HL-60 (cell line): ENCODE measurements around the gene QSOX2.

Experiments used
- DNase-seq, 2 experiments: peaks; one replicate each; pipeline ENCODE4 v3.0.0-alpha.2; 2010 to 2020; ENCODE audit warnings: low read depth in 1 of 2, low spot score in 1 of 2
- H3K27ac ChIP-seq: fragments of 250-450 bp; sonication (Bioruptor Pico); replicated peaks from 2 replicates; pipeline ENCODE4 v1.5.1; 2020; ENCODE audit warnings: mild to moderate bottlenecking, moderate library complexity
- H3K27me3 ChIP-seq: fragments of 250-450 bp; sonication (Bioruptor Pico); 2 replicates; pipeline ENCODE4 v1.5.1; 2021; ENCODE audit warnings: mild to moderate bottlenecking, moderate library complexity; ENCODE audit not compliant: insufficient read depth, poor library complexity, severe bottlenecking
- H3K4me3 ChIP-seq: replicated peaks from 2 replicates; pipeline ENCODE4 v1.5.1; 2011; ENCODE audit warnings: mild to moderate bottlenecking, control low read depth, low read length; ENCODE audit not compliant: insufficient read depth
- GABPA ChIP-seq: IDR thresholded peaks from 2 replicates; pipeline ENCODE4 v1.6.1; 2012; ENCODE audit warnings: low read depth
- POLR2AphosphoS5 ChIP-seq: IDR thresholded peaks from 2 replicates; pipeline ENCODE4 v1.6.1; 2012; ENCODE audit warnings: low read depth
- SPI1 ChIP-seq: IDR thresholded peaks from 2 replicates; pipeline ENCODE4 v1.6.1; 2012; ENCODE audit warnings: low read depth, mild to moderate bottlenecking, borderline replicate concordance
- TF ChIP-seq, protein P1 (sequence below): IDR thresholded peaks from one replicate; pipeline ENCODE4 v1.5.1; 2011; ENCODE audit warnings: low read length, control low read depth, inconsistent platforms; ENCODE audit not compliant: insufficient read depth
- TF ChIP-seq, protein P2 (sequence below): IDR thresholded peaks from 2 replicates; pipeline ENCODE4 v1.6.1; 2012; ENCODE audit warnings: low read depth; ENCODE audit not compliant: insufficient replicate concordance

The QSOX2 gene

DNA sequence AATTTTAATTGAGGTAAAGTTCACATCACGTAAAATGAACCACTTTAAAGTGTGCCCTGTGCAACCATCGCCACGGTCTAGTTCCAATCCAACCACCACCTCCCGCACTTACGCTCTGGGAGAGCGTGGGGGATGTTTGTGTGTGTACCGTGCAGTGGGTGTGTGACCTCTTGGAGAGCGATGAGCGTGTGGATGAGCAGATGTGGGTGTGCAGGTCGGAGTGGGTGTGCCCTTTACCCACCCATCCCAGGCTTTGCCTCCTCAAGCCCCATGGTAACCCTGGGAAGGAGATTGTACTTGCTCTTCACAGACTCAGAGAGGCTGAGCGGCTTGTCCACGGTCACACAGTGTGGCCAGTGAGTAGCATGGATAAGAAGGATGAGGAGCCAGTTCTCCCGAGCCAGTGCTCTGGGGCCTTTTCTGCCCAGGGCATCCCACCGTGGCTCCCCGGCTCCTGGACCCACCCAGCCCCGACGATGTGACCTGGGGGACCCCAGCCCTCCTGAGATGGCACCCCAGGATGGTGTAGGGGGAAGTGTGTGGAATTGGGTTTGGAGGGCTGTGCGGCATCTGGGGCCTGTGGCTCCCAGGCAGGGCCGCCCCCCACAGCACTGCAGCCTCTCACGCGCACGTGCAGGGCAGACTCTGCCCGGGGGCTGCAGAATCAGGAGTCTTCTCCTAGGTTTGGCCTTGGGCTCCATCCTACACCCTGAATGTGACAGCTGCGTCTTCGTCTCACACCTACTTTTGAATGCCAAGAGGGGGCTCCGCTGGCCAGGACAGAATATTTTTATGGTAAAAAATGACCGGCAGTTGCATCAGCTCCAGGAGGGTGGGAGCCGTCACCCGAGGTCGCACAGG is 54.3 kb downstream of the QSOX2 start:
- Histone ChIP-seq H3K27ac (no peak overlapping the region), H3K4me3 (no peak overlapping the region), H3K27me3 (peaks cover 56% of the 10 kb centered on the region)
- DNase-seq, result no peak
- TF ChIP-seq, protein P1, sequence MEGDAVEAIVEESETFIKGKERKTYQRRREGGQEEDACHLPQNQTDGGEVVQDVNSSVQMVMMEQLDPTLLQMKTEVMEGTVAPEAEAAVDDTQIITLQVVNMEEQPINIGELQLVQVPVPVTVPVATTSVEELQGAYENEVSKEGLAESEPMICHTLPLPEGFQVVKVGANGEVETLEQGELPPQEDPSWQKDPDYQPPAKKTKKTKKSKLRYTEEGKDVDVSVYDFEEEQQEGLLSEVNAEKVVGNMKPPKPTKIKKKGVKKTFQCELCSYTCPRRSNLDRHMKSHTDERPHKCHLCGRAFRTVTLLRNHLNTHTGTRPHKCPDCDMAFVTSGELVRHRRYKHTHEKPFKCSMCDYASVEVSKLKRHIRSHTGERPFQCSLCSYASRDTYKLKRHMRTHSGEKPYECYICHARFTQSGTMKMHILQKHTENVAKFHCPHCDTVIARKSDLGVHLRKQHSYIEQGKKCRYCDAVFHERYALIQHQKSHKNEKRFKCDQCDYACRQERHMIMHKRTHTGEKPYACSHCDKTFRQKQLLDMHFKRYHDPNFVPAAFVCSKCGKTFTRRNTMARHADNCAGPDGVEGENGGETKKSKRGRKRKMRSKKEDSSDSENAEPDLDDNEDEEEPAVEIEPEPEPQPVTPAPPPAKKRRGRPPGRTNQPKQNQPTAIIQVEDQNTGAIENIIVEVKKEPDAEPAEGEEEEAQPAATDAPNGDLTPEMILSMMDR, result no peak
- TF ChIP-seq SPI1 (no peak), POLR2AphosphoS5 (no peak), GABPA (no peak)
- TF ChIP-seq, protein P2, sequence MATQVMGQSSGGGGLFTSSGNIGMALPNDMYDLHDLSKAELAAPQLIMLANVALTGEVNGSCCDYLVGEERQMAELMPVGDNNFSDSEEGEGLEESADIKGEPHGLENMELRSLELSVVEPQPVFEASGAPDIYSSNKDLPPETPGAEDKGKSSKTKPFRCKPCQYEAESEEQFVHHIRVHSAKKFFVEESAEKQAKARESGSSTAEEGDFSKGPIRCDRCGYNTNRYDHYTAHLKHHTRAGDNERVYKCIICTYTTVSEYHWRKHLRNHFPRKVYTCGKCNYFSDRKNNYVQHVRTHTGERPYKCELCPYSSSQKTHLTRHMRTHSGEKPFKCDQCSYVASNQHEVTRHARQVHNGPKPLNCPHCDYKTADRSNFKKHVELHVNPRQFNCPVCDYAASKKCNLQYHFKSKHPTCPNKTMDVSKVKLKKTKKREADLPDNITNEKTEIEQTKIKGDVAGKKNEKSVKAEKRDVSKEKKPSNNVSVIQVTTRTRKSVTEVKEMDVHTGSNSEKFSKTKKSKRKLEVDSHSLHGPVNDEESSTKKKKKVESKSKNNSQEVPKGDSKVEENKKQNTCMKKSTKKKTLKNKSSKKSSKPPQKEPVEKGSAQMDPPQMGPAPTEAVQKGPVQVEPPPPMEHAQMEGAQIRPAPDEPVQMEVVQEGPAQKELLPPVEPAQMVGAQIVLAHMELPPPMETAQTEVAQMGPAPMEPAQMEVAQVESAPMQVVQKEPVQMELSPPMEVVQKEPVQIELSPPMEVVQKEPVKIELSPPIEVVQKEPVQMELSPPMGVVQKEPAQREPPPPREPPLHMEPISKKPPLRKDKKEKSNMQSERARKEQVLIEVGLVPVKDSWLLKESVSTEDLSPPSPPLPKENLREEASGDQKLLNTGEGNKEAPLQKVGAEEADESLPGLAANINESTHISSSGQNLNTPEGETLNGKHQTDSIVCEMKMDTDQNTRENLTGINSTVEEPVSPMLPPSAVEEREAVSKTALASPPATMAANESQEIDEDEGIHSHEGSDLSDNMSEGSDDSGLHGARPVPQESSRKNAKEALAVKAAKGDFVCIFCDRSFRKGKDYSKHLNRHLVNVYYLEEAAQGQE, result no peak

DNA sequence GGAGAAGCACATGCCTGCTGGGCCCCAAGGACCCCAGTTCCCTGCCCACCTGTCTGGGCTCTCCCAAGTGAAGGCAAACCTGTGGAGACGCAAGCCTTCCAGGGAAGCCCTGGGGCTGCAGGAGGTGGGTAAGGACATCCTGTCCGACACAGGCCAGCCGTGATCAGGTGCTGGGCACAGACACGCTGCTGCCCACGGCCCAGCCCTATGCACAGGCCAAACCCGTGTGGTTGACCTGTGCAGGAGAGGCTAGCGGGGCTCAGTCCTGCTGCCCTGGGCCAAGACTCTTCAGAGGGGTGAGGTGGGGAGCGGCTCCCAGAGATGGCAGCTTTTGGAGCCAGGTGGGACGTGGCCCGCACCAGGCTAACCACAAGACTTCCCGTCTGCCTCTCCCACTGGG is 55.0 kb downstream of the QSOX2 start:
- TF ChIP-seq SPI1 (no peak), POLR2AphosphoS5 (no peak), GABPA (no peak)
- TF ChIP-seq, protein P2, result no peak
- TF ChIP-seq, protein P1, result no peak
- Histone ChIP-seq H3K27ac (no peak overlapping the region), H3K4me3 (no peak overlapping the region), H3K27me3 (peaks cover 52% of the 10 kb centered on the region)
- DNase-seq, result no peak

DNA sequence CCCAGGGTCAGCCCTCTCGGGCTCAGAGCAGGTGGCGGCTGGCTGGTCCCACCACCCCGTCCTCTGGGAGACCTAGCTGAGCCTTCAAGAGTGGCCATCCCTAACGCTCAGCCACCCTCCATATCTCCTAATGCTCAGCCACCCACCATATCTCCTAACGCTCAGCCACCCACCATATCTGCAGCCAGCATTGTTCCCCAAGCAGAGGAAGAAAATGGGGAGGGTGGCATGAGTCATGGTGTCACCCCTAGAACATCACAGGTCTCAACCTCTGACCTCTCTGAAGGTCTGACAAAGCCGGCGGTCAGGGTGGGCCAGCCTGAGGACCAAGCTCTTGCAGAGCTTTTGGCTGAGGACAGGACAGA is 55.4 kb downstream of the QSOX2 start:
- Histone ChIP-seq H3K4me3 (no peak overlapping the region), H3K27me3 (peaks cover 49% of the 10 kb centered on the region), H3K27ac (no peak overlapping the region)
- DNase-seq, result no peak
- TF ChIP-seq, protein P2, result no peak
- no peak for TF ChIP-seq GABPA
- TF ChIP-seq, protein P1, result no peak
